HT1080 (cell line): ENCODE results near the gene CHD1L. TPM values are rescaled to one million over a fixed set of nuclear protein-coding genes. Genes with fewer than 3 reads are reported as not detected.
A peak's percentile ranks its signal among the peaks of the same experiment; 100 is the strongest.
"Not testable (repeated sequence)": the region's sequence is repeated elsewhere in the genome, so short reads cannot be mapped to it uniquely, and the experiment has no call there.

Experiments used
- DNase-seq: peaks from one replicate; pipeline ENCODE4 v3.0.0-alpha.2; 2015; ENCODE audit warnings: low read depth
- total RNA-seq: library from RNA; depleted of rRNA; stranded (reverse); fragments of >200 nt; shearing (Covaris generic); gene quantifications from 2 replicates; pipeline ENCODE4 v1.2.3, GENCODE V29; 2014

Gene CHD1L
- total RNA-seq, 1 experiment from 2014 or later = 39.9 TPM

GRCh38 chr1:147266381-147266780 is 23.9 kb downstream of the CHD1L start:
- DNase-seq = no peak

- DNase-seq = no peak
Measured at GRCh38 chr1:147267711-147268110, 25.2 kb downstream of the CHD1L start.

GRCh38 chr1:147270721-147271120 is 28.2 kb downstream of the CHD1L start:
- DNase-seq = no peak

- DNase-seq = no peak
Measured at GRCh38 chr1:147272042-147272441, 29.6 kb downstream of the CHD1L start.

GRCh38 chr1:147273409-147274336 is 31.2 kb downstream of the CHD1L start:
- DNase-seq = peak; percentile 64

GRCh38 chr1:147281950-147282349 is 39.5 kb downstream of the CHD1L start:
- DNase-seq = no peak

GRCh38 chr1:147283011-147283410 is 40.5 kb downstream of the CHD1L start:
- DNase-seq = no peak

GRCh38 chr1:147287133-147287865 is 44.8 kb downstream of the CHD1L start:
- DNase-seq = no peak

GRCh38 chr1:147292012-147292411 is 49.5 kb downstream of the CHD1L start:
- DNase-seq = peak; percentile 73

GRCh38 chr1:147292631-147293251 is 50.3 kb downstream of the CHD1L start:
- DNase-seq = peak; percentile 92

- DNase-seq = no peak
Measured at GRCh38 chr1:147297438-147297837, 55.0 kb downstream of the CHD1L start.

GRCh38 chr1:147305803-147306202 is 63.3 kb downstream of the CHD1L start:
- not testable (repeated sequence) for DNase-seq

GRCh38 chr1:147316968-147317367 is 74.5 kb downstream of the CHD1L start:
- no peak for DNase-seq

GRCh38 chr1:147326933-147327687 is 84.6 kb downstream of the CHD1L start:
- DNase-seq = not testable (repeated sequence)

- DNase-seq = no peak
Measured at GRCh38 chr1:147334292-147334691, 91.8 kb downstream of the CHD1L start.

GRCh38 chr1:147336291-147336690 is 93.8 kb downstream of the CHD1L start:
- no peak for DNase-seq

GRCh38 chr1:147337040-147337630 is 94.7 kb downstream of the CHD1L start:
- DNase-seq = no peak

- DNase-seq = peak; percentile 8
Measured at GRCh38 chr1:147338571-147338970, 96.1 kb downstream of the CHD1L start.

GRCh38 chr1:147341246-147341645 is 98.8 kb downstream of the CHD1L start:
- DNase-seq = no peak
